PC-9 (cell line): Measurements from ENCODE around the gene GUCY2C.

Source experiments
- EZH2 ChIP-seq: fragments of 200-600 bp; sonication (generic); IDR thresholded peaks from 2 replicates; pipeline ENCODE4 v1.8.0; 2017; ENCODE audit warnings: antibody characterized with exemption, low read depth
- TF ChIP-seq, protein P1 (sequence below): fragments of 200-600 bp; sonication (generic); conservative IDR thresholded peaks from 2 replicates; pipeline ENCODE4 v1.6.1; 2017; ENCODE audit warnings: mixed run types, antibody characterized with exemption, mild to moderate bottlenecking, moderate library complexity

DNA sequence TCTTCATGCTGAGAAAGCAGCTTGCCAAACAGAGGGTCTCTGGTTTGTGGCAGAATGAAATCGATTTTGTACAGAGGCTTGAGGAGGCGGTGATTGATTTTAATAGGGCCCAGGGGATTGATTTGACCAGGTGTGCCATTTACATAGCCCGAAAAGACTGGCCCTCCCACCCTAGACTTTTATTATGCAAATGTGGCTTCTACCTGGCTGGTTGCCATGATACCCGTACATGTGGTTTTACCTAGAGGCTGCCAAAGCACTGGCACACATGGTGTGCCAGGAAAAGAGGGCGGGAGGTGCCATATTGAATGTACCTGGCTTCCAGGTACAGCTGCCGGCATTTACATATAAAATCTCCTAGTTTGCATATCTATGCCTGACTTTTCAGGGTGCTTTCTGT lies 18.0 kb upstream of the GUCY2C start:
- TF ChIP-seq, protein P1, sequence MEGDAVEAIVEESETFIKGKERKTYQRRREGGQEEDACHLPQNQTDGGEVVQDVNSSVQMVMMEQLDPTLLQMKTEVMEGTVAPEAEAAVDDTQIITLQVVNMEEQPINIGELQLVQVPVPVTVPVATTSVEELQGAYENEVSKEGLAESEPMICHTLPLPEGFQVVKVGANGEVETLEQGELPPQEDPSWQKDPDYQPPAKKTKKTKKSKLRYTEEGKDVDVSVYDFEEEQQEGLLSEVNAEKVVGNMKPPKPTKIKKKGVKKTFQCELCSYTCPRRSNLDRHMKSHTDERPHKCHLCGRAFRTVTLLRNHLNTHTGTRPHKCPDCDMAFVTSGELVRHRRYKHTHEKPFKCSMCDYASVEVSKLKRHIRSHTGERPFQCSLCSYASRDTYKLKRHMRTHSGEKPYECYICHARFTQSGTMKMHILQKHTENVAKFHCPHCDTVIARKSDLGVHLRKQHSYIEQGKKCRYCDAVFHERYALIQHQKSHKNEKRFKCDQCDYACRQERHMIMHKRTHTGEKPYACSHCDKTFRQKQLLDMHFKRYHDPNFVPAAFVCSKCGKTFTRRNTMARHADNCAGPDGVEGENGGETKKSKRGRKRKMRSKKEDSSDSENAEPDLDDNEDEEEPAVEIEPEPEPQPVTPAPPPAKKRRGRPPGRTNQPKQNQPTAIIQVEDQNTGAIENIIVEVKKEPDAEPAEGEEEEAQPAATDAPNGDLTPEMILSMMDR, result no peak
- TF ChIP-seq EZH2, result no peak
